Kasumi-1 (cell line): ENCODE results near the gene LARP6.
"Not testable (repeated sequence)": the region's sequence is repeated elsewhere in the genome, so short reads cannot be mapped to it uniquely, and the experiment has no call there.

Source experiments
- DNase-seq, 2 experiments: peaks; one replicate each; lab custom pipeline; 2025; lab: John Stamatoyannopoulos, UW

Gene LARP6

GRCh38 chr15:70829371-70830166, 24.4 kb downstream of the LARP6 start:
- DNase-seq, result no peak

DNA sequence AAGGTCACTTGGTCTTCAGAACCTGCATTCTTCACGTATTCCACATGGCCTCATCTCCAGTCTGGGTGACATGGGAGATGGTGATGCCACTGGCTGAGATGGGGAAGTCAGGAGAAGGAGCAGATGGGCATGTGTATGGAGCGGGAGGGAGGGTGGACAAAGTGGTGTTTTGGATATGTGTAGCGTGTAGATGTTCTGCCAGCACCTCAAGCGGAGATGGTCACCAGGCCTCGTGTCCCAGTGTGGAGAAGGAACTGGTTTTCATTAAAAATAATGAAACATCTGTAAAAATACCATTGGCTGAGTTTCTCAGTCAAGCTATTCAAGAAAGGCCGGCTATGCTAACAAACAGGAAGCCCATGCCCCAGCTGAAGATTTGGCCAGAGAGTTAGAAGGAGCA, 26.2 kb downstream of the LARP6 start:
- no peak for DNase-seq

GRCh38 chr15:70826634-70827033, 27.3 kb downstream of the LARP6 start:
- no peak for DNase-seq

- DNase-seq, result no peak
Measured at GRCh38 chr15:70825841-70826240, 28.1 kb downstream of the LARP6 start.

- DNase-seq, result no peak
Measured at GRCh38 chr15:70823196-70823595, 30.8 kb downstream of the LARP6 start.

- no peak for DNase-seq
Measured at GRCh38 chr15:70820214-70820613, 33.7 kb downstream of the LARP6 start.

DNA sequence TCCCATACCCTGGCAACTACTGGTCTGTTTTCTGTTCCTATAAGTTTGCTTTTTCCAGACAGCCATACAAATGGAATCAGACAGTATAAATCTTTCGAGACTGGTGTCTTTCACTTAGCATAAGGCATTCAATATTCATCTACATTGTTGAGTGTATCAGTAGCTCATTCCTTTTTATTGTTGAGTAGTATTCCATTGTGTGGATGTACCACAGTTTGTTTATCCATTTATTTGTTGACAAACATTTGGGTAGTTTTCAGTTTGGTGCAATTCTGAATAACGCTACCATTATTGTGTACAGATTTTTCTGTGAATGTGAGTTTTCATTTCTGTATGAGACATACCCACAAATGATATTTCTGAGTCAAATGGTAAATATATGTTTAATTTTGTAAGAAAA, 35.4 kb downstream of the LARP6 start:
- no peak for DNase-seq

- DNase-seq, result no peak
Measured at GRCh38 chr15:70817266-70817665, 36.7 kb downstream of the LARP6 start.

DNA sequence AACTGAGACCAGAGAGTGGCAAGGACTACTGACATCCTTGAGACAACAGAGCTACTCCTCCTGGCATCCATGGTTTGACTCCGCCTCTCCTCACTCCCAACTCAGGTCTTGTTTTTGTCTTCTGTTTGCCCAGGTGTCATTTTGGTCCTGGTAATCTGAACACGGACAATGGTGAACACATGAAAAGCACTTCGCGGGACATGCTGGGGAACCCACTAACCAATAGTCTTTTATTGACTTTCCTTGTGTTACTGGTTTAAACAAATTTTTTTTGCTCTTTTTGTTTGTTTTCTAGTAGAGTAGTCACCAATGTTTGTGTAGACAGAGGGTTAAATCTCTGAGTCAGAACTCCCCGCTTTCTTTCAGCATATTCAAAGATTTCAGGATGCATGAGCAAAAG, 38.4 kb downstream of the LARP6 start:
- no peak for DNase-seq

DNA sequence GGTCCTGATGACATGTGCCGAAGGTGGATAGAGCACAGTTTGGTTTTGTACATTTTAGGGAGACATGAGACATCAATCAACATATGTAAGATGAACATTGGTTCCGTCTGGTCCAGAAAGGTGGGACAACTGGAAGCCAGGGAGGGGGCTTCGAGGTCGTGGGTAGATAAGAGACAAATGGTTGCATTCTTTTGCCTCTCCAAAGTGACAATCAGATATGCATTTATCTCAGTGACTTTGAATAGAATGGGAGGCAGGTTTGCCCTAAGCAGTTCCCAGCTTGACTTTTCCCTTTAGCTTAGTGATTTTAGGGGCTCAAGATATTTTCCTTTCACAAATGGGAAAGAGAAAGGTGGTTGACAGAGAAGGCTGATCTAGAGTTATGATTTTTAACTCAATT, 38.9 kb downstream of the LARP6 start:
- not testable (repeated sequence) for DNase-seq

DNA sequence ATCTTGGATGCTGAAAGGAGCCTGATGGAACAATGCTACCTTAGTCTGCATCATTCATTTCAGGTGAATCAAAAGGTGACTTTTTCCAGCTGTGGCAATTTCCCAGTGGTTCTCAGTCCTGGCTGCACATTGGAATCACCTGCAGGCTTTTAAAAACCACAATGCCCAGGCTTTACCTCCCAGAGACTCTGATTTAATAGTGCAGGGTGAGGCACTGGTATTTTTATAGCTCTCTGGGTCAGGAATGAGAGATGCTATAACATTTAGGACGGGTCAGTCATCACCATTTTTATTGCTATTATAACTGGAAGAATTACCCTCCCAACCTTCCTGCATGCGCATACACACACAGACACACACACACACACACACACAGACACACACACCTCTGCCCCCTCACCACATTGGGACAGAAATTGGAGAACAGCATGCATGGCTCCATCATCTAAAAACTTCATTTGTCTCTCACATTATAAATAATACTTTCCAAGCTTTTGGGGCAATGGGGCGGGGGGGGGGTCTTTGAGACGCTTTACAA, 41.1 kb downstream of the LARP6 start:
- DNase-seq, result no peak

DNA sequence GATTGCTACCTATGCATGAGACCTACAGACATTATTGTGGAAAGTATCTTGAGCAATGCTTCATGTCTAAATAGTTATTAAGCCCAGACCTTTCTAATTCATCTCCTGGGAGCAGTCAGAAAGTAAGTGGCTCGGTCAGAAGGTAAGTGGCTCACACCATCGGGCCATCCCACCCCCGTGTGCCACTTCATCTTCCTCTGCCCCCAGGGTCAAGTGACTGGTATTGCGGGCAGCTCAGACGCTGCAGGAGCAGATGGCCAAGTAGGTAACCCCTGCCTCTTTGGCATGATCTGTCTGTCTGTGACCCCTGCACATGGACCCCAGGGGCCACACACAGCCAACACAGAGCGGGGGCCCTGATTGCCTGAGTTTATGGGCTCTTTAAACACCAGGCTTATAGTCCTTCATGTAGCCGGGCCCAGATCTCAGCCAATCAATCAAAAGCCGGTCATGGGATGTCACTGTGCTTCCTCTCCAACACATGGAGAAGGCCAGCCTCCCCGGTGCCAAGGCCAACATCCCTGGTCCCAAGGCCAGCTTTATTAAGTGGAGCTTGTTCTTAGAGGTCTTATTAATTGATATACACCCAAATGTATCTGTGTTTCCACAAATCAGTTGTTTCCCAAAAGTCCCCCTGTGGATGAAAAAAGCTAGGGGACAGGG, 42.9 kb downstream of the LARP6 start:
- DNase-seq, result no peak

DNA sequence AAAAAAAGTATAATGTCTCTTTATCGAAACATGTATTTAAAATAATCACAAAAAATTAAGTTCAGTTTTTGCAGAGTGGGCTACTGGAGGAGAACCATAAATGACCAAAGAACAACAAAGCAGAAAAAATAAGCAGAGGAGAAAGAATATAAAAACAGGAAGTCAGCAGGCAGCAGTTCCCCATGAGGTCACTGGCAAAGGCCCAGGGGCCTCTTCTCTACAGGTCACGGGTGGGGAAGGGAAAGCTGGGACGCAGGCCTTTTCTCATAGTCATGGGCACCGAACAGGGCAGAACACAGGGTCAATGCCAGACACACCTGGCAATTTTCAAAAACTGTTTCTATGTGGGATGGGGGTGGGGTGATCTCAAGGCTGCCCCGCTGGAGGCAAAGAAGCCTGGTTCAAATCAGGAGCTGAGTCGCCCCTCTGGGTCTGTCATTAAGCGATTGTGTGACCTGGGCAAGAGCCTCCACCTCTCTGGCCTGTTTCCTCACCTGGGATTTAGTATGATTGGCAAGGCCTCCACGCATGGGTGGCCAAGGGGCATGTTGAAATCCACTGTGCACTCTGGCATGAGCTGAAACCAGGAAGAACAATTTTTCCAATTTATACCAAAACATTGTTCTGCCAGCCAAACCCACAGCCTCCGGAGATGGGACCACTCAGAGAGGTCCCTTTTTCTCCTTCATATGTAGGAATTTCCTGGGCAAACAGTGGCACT, 46.8 kb downstream of the LARP6 start:
- DNase-seq, result no peak

- not testable (repeated sequence) for DNase-seq
Measured at GRCh38 chr15:70804388-70804787, 49.6 kb downstream of the LARP6 start.

GRCh38 chr15:70802629-70803028, 51.3 kb downstream of the LARP6 start:
- DNase-seq, result no peak

DNA sequence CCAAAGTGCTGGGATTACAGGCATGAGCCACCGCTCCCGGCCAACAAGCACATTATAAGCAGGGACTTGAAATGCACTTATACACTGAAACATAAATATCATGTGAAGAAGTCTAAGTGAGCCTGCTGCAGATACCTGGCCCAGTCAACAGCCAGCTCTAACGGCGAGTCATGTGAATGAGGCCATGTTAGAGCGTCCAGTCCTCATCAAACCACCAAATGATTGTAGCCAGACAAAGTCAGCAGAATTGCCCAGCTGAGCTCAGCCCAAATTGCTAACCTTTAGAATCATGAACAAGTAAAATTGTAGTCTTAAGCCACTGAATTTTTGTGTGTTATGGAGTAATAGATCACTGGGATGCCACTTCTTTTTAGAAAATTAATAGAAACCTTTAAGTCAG, 52.8 kb downstream of the LARP6 start:
- DNase-seq, result no peak

- DNase-seq, result no peak
Measured at GRCh38 chr15:70799667-70800450, 54.1 kb downstream of the LARP6 start.

- no peak for DNase-seq
Measured at GRCh38 chr15:70797464-70797863, 56.5 kb downstream of the LARP6 start.

GRCh38 chr15:70796516-70797310, 57.2 kb downstream of the LARP6 start:
- no peak for DNase-seq

DNA sequence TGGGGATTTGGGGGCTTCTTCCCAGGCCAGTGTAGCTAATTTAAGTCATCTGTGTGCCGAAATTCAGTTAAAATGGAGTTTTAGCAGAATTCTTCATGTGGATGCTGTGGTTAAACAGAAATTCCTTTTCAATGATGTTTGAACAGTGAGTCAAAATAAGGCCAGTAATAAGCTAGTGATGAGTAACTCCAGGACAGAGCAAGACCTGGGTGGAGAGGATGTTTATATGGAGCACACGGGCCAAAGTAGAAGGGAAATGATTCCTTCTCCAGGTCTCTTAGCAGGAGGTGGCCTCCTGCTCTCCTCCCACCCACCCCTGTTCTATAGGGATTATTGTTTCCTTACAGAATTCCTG, 58.7 kb downstream of the LARP6 start:
- no peak for DNase-seq
